Measurements from ENCODE around the gene GARNL3. TPM values are rescaled to one million over a fixed set of nuclear protein-coding genes. Genes with fewer than 3 reads are reported as not detected.

GARNL3 gene
- total and polyA plus RNA-seq, 2 of the 13 experiments (the other 11 are each of a cell fraction or from before 2014, with no cell fraction given), result 3.9 to 11.0 TPM

DNA sequence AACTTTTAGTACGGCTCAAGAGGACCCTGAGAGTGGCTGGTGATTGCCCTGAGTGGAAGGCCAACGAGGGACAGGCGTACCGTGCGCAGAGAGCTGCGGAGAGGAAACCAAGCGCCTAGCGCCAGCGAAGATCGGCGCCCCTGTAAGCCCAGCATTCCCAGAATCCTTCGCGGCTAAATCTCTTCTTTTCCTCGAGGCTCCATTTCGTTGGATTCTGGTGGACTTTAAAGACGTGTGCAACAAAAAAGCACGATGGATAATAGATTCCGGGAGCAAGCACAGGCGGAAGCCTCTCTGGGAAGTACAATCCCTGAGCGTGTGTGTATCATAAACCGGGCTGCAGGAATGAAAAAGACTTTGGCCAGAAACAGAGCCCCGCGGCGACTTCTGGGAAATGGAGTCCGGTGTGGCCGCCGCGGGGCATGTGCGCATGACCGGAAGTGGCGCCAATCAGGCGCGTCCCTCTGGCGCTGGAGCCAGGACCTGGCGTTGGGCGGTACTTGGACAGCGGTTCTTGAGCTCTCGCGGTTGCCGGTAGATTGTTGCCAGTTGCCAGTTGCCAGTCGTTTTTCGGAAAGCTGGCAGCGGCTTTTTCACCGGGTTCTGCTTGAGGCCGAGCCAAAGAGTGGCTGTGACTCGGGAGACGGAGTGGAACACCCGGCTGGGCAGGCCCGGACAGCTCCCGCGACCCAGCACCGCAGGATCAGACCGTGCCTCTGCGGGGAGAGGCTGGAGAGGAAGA lies 159.5 kb downstream of the GARNL3 start, which contains the start of gene ZNF79 (continued):
- TF ChIP-seq, protein P1, sequence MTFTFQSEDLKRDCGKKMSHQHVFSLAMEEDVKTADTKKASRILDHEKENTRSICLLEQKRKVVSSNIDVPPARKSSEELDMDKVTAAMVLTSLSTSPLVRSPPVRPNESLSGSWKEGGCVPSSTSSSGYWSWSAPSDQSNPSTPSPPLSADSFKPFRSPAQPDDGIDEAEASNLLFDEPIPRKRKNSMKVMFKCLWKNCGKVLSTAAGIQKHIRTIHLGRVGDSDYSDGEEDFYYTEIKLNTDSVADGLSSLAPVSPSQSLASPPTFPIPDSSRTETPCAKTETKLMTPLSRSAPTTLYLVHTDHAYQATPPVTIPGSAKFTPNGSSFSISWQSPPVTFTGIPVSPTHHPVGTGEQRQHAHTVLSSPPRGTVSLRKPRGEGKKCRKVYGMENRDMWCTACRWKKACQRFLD (CRISPR knock-in tag; IDR thresholded peaks at IDR 0.05; ENCODE audit: borderline replicate concordance), result no peak; the same call in 1 of the 2 replicates
- TF ChIP-seq, protein P2, sequence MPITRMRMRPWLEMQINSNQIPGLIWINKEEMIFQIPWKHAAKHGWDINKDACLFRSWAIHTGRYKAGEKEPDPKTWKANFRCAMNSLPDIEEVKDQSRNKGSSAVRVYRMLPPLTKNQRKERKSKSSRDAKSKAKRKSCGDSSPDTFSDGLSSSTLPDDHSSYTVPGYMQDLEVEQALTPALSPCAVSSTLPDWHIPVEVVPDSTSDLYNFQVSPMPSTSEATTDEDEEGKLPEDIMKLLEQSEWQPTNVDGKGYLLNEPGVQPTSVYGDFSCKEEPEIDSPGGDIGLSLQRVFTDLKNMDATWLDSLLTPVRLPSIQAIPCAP (CRISPR knock-in tag; IDR thresholded peaks at IDR 0.05; ENCODE audit: low read depth), result no peak
- TF ChIP-seq ZNF674 (CRISPR knock-in tag; IDR thresholded peaks at IDR 0.05; ENCODE audit: low read depth) (no peak), SIX4 (CRISPR knock-in tag; IDR thresholded peaks at IDR 0.05) (no peak), ELF1 (CRISPR knock-in tag; IDR thresholded peaks at IDR 0.05) (peak; percentile 92), TBX2 (CRISPR knock-in tag; IDR thresholded peaks at IDR 0.05; ENCODE audit: borderline replicate concordance) (peak; percentile 27; the same call in 1 of the 2 replicates), EEA1 (CRISPR knock-in tag; IDR thresholded peaks at IDR 0.05; ENCODE audit: borderline replicate concordance) (no peak; the same call in 1 of the 2 replicates), CREM (IDR thresholded peaks at IDR 0.05) (peak; percentile 99), CREM (CRISPR knock-in tag; IDR thresholded peaks at IDR 0.05) (peak; percentile 66), ZNF7 (CRISPR knock-in tag; IDR thresholded peaks at IDR 0.05) (no peak), TP53 (CRISPR knock-in tag; conservative IDR thresholded peaks at IDR 0.05) (0 out of 2 replicates have a peak, but pooled peaks have one; percentile 84), ZNF333 (CRISPR knock-in tag; IDR thresholded peaks at IDR 0.05; ENCODE audit: borderline replicate concordance) (no peak; the same call in 1 of the 2 replicates), ZNF234 (CRISPR knock-in tag; conservative IDR thresholded peaks at IDR 0.05) (0 out of 2 replicates have a peak, but pooled peaks have one; percentile 33), KLF9 (CRISPR knock-in tag; IDR thresholded peaks at IDR 0.05; ENCODE audit: low read depth) (peak; percentile 67; the same call in 1 of the 2 replicates)
- TF ChIP-seq, protein P3, sequence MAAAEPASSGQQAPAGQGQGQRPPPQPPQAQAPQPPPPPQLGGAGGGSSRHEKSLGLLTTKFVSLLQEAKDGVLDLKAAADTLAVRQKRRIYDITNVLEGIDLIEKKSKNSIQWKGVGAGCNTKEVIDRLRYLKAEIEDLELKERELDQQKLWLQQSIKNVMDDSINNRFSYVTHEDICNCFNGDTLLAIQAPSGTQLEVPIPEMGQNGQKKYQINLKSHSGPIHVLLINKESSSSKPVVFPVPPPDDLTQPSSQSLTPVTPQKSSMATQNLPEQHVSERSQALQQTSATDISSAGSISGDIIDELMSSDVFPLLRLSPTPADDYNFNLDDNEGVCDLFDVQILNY (CRISPR knock-in tag; conservative IDR thresholded peaks at IDR 0.05), result no peak
- TF ChIP-seq, protein P4, sequence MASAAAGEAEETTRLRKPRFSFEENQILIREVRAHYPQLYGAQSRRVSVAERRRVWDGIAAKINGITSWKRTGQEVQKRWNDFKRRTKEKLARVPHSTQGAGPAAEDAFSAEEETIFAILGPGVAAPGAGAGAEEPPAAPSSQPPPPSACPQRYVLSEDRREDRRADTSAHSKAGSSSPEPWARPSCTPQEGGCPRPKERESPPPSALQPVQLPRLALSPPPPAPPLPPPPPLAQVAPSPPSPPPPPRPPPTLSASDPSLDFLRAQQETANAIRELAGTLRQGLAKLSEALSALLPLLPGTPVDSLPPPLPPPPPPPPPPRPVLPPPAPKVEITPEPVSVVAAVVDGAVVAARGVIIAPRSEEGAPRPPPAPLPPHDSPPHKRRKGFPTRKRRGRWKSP (CRISPR knock-in tag; IDR thresholded peaks at IDR 0.05), result peak; percentile 87; the same call in 1 of the 2 replicates
- TF ChIP-seq, protein P5, sequence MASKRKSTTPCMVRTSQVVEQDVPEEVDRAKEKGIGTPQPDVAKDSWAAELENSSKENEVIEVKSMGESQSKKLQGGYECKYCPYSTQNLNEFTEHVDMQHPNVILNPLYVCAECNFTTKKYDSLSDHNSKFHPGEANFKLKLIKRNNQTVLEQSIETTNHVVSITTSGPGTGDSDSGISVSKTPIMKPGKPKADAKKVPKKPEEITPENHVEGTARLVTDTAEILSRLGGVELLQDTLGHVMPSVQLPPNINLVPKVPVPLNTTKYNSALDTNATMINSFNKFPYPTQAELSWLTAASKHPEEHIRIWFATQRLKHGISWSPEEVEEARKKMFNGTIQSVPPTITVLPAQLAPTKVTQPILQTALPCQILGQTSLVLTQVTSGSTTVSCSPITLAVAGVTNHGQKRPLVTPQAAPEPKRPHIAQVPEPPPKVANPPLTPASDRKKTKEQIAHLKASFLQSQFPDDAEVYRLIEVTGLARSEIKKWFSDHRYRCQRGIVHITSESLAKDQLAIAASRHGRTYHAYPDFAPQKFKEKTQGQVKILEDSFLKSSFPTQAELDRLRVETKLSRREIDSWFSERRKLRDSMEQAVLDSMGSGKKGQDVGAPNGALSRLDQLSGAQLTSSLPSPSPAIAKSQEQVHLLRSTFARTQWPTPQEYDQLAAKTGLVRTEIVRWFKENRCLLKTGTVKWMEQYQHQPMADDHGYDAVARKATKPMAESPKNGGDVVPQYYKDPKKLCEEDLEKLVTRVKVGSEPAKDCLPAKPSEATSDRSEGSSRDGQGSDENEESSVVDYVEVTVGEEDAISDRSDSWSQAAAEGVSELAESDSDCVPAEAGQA (IDR thresholded peaks at IDR 0.05; ENCODE audit: low read depth), result peak; percentile 74; the same call in 1 of the 2 replicates
- TF ChIP-seq, protein P5 (CRISPR knock-in tag; IDR thresholded peaks at IDR 0.05; ENCODE audit: borderline replicate concordance), result no peak
